ENCODE results near the gene ATXN2.
"Not testable (repeated sequence)": the region's sequence is repeated elsewhere in the genome, so short reads cannot be mapped to it uniquely, and the experiment has no call there.

Gene ATXN2

GRCh38 chr12:111494676-111495075 lies 104.4 kb downstream of the ATXN2 start:
- DNase-seq = no peak

GRCh38 chr12:111492979-111493378 lies 106.1 kb downstream of the ATXN2 start:
- DNase-seq = not testable (repeated sequence)

GRCh38 chr12:111488798-111489197 lies 110.3 kb downstream of the ATXN2 start:
- DNase-seq = no peak

- DNase-seq = no peak
These were observed 110.8 kb downstream of the ATXN2 start for GRCh38 chr12:111488271-111488670.

GRCh38 chr12:111482462-111482861 lies 116.7 kb downstream of the ATXN2 start:
- no peak for DNase-seq

GRCh38 chr12:111471236-111471635 lies 127.9 kb downstream of the ATXN2 start:
- no peak for DNase-seq

- no peak for DNase-seq
These were observed 129.7 kb downstream of the ATXN2 start for GRCh38 chr12:111469401-111469800.

- no peak for DNase-seq
These were observed 131.3 kb downstream of the ATXN2 start for GRCh38 chr12:111467857-111468241.

- DNase-seq = no peak
These were observed 131.8 kb downstream of the ATXN2 start for GRCh38 chr12:111467092-111467856.

GRCh38 chr12:111462210-111462769 lies 136.8 kb downstream of the ATXN2 start:
- DNase-seq = peak; percentile 61

- DNase-seq = not testable (repeated sequence)
These were observed 139.0 kb downstream of the ATXN2 start for GRCh38 chr12:111460111-111460510.

GRCh38 chr12:111458546-111459172 lies 140.5 kb downstream of the ATXN2 start:
- DNase-seq = no peak

GRCh38 chr12:111457577-111457976 lies 141.5 kb downstream of the ATXN2 start:
- DNase-seq = no peak

- no peak for DNase-seq
These were observed 142.0 kb downstream of the ATXN2 start for GRCh38 chr12:111457071-111457470.

- no peak for DNase-seq
These were observed 143.4 kb downstream of the ATXN2 start for GRCh38 chr12:111455448-111456320.

- no peak for DNase-seq
These were observed 144.2 kb downstream of the ATXN2 start for GRCh38 chr12:111454716-111455447.

GRCh38 chr12:111454311-111454710 lies 144.8 kb downstream of the ATXN2 start:
- DNase-seq = no peak

- DNase-seq = no peak
These were observed 145.8 kb downstream of the ATXN2 start for GRCh38 chr12:111453071-111453989.

- DNase-seq = peak; percentile 59
These were observed 147.4 kb downstream of the ATXN2 start for GRCh38 chr12:111451649-111452129.

- no peak for DNase-seq
These were observed 147.9 kb downstream of the ATXN2 start for GRCh38 chr12:111451232-111451631.

- no peak for DNase-seq
These were observed 148.4 kb downstream of the ATXN2 start for GRCh38 chr12:111450676-111451075.
